ENCODE results near the gene TRAPPC12. TPM values are rescaled to one million over a fixed set of nuclear protein-coding genes. Genes with fewer than 3 reads are reported as not detected.
"Not testable (repeated sequence)": the region's sequence is repeated elsewhere in the genome, so short reads cannot be mapped to it uniquely, and the experiment has no call there.

The TRAPPC12 gene
- total RNA-seq, 4 donors from 2014 or later: 78.2 to 341 (median 183) TPM

GRCh38 chr2:3489764-3490115, 110.2 kb downstream of the TRAPPC12 start:
- intact Hi-C loops (cut with DNase I; ENCODE audit: low total_unique reads) (no loop called here), in situ Hi-C loops (cut with MboI; ENCODE audit: low pct_ligation_motif_present in 1 of 4, low pct_unique_long_range_greater_than_20kb in 1 of 4, low sequenced_read_pairs in 3 of 4) (no loop called here)
- no peak for TF ChIP-seq EP300 (IDR thresholded peaks at IDR 0.05; ENCODE audit: low read depth)
- no peak for TF ChIP-seq CTCF (IDR thresholded peaks at IDR 0.05)
- TF ChIP-seq POLR2AphosphoS5 (IDR thresholded peaks at IDR 0.05): no peak
- no peak for TF ChIP-seq POLR2A (IDR thresholded peaks at IDR 0.05)
- no peak for DNase-seq
- Histone ChIP-seq H3K36me3 (no peaks in the 10 kb centered on the region), H3K4me3 (no peak overlapping the region), H3K9me3 (no peaks in the 10 kb centered on the region), H3K27ac (no peak overlapping the region), H3K4me1 (no peaks in the 10 kb centered on the region), H3K27me3 (no peaks in the 10 kb centered on the region)
- WGBS, 2 donors (ENCODE audit: low coverage in 1 of 2): 92 to 100% methylated on average over 4 to 16 of the region's 16 CpGs

- 73 to 76% methylated on average over 2 to 27 of the region's 27 CpGs for WGBS, 2 donors (ENCODE audit: low coverage in 1 of 2)
- no peak for DNase-seq
- Histone ChIP-seq H3K27me3 (no peaks in the 10 kb centered on the region), H3K4me3 (no peak overlapping the region), H3K36me3 (no peaks in the 10 kb centered on the region), H3K9me3 (no peaks in the 10 kb centered on the region), H3K27ac (no peak overlapping the region), H3K4me1 (no peaks in the 10 kb centered on the region)
- in situ Hi-C loops (cut with MboI; ENCODE audit: low pct_ligation_motif_present in 1 of 4, low pct_unique_long_range_greater_than_20kb in 1 of 4, low sequenced_read_pairs in 3 of 4): no loop called here
- TF ChIP-seq POLR2A (IDR thresholded peaks at IDR 0.05) (no peak), CTCF (IDR thresholded peaks at IDR 0.05) (no peak), EP300 (IDR thresholded peaks at IDR 0.05; ENCODE audit: low read depth) (no peak)
- intact Hi-C loops (cut with DNase I; ENCODE audit: low total_unique reads): no loop called here
Measured at GRCh38 chr2:3490191-3491170, 111.0 kb downstream of the TRAPPC12 start.

- Histone ChIP-seq H3K27ac (no peak overlapping the region), H3K36me3 (peaks cover 0 to under 1% (median 0%) of the 10 kb centered on the region in 4 donors), H3K27me3 (no peaks in the 10 kb centered on the region), H3K9me3 (no peaks in the 10 kb centered on the region), H3K4me3 (no peak overlapping the region), H3K4me1 (no peaks in the 10 kb centered on the region)
- intact Hi-C loops (cut with DNase I; ENCODE audit: low total_unique reads) (no loop called here), in situ Hi-C loops (cut with MboI; ENCODE audit: low pct_ligation_motif_present in 1 of 4, low pct_unique_long_range_greater_than_20kb in 1 of 4, low sequenced_read_pairs in 3 of 4) (no loop called here)
- WGBS, 2 donors (ENCODE audit: low coverage in 1 of 2): 51% methylated on average over 6 of the region's 6 CpGs; no CpG with 5 or more reads in 1 of the 2 donors
- no peak for DNase-seq
- TF ChIP-seq POLR2AphosphoS5 (IDR thresholded peaks at IDR 0.05) (no peak), CTCF (IDR thresholded peaks at IDR 0.05) (no peak)
Measured at GRCh38 chr2:3491306-3491705, 111.8 kb downstream of the TRAPPC12 start.

DNA sequence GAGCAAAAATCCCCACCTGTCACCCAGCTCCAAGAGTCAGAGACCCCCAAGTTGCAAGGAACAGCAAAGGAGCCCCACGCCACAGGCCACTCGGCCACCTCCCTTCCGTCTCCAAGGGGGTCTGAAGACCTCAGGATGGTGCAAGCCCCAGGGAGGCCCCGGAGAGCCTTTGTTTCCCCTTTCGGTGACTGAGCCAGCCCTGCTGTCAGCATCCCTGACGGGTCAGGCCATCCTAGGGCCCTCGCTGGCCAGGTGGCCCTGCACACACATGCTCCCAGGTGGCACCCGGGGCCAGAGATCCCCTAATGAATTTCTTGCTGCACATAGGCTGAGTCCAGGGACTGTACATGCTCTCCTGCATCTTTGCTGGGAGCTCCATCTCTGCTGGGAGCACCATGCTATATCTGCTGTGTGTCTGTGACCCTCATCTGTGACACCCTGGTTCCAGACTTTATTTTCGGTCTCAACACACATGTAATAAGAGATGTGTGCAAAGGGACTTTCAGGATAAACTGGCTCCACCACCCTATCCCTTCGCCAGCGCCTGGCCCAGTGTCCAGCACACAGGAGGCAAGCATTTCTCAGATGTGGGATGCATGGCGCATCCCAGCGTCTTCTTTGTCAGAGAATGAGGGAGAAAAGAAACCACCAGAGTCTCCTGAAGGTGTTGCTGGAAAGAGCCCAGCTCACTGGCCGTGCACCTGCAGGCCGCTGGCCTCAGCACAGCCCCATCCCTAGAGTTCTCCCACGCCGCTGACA, 112.4 kb downstream of the TRAPPC12 start:
- Histone ChIP-seq H3K9me3 (no peaks in the 10 kb centered on the region), H3K36me3 (peaks cover 0 to 7% (median 0%) of the 10 kb centered on the region in 4 donors), H3K4me3 (no peak overlapping the region), H3K4me1 (no peaks in the 10 kb centered on the region), H3K27ac (no peak overlapping the region), H3K27me3 (no peaks in the 10 kb centered on the region)
- intact Hi-C loops (cut with DNase I; ENCODE audit: low total_unique reads) (no loop called here), in situ Hi-C loops (cut with MboI; ENCODE audit: low pct_ligation_motif_present in 1 of 4, low pct_unique_long_range_greater_than_20kb in 1 of 4, low sequenced_read_pairs in 3 of 4) (no loop called here)
- no peak for TF ChIP-seq POLR2A (IDR thresholded peaks at IDR 0.05)
- no peak for TF ChIP-seq POLR2AphosphoS5 (IDR thresholded peaks at IDR 0.05)
- TF ChIP-seq EP300 (IDR thresholded peaks at IDR 0.05; ENCODE audit: low read depth): no peak
- TF ChIP-seq CTCF (IDR thresholded peaks at IDR 0.05): no peak
- 91% methylated on average over 4 to 15 of the region's 17 CpGs for WGBS, 2 donors (ENCODE audit: low coverage in 1 of 2)
- DNase-seq: no peak

DNA sequence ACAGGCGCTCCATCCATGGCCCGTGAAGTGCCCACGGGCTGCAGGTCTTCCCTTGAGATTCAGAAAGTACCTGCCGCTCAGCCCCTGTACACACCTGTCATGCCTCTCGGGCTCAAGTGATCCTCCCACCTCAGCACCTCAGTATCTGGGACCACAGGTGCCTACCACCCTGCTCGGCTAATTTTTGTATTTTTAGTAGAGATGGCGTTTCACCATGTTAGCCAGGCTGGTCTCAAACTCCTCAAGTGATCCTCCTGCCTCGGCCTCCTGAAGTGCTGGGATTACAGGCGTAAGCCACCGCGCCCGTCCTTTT, 112.9 kb downstream of the TRAPPC12 start:
- in situ Hi-C loops (cut with MboI; ENCODE audit: low pct_ligation_motif_present in 1 of 4, low pct_unique_long_range_greater_than_20kb in 1 of 4, low sequenced_read_pairs in 3 of 4); H3K27me3 ChIP-seq; H3K9me3 ChIP-seq; H3K4me3 ChIP-seq; intact Hi-C loops (cut with DNase I; ENCODE audit: low total_unique reads); H3K4me1 ChIP-seq; DNase-seq: not testable (repeated sequence)
- Histone ChIP-seq H3K27ac (peak overlapping the region in 1 of 4 donors; percentile 25), H3K36me3 (peaks cover 0 to 11% (median 1%) of the 10 kb centered on the region in 4 donors)
- 77% methylated on average over 12 of the region's 12 CpGs; no CpG with 5 or more reads in 1 of the 2 donors for WGBS, 2 donors (ENCODE audit: low coverage in 1 of 2)

Data from transverse colon (tissue), 4 donors.